Testis (tissue), 3 donors: ENCODE data around the gene DGKB. TPM values are rescaled to one million over a fixed set of nuclear protein-coding genes. Genes with fewer than 3 reads are reported as not detected.

Experiments used
- DNase-seq: peaks from one replicate; pipeline ENCODE4 v3.0.0-alpha.2; 2019
- H3K27ac ChIP-seq, 2 donors: fragments of 200-600 bp; sonication (generic); one replicate each; pipeline ENCODE4 v1.5.1; 2019
- H3K27me3 ChIP-seq: fragments of 200-600 bp; sonication (generic); one replicate; pipeline ENCODE4 v1.5.1; 2019
- H3K36me3 ChIP-seq: fragments of 200-600 bp; sonication (generic); one replicate; pipeline ENCODE4 v1.5.1; 2017; ENCODE audit warnings: low read depth; ENCODE audit errors: missing control alignments
- H3K4me1 ChIP-seq: fragments of 200-600 bp; sonication (generic); one replicate; pipeline ENCODE4 v1.5.1; 2019
- H3K4me3 ChIP-seq, 2 donors: fragments of 200-600 bp; sonication (generic); one replicate each; pipeline ENCODE4 v1.5.1; 2017 to 2019
- H3K9me3 ChIP-seq: fragments of 200-600 bp; sonication (generic); one replicate; pipeline ENCODE4 v1.5.1; 2017
- CTCF ChIP-seq, 3 experiments: fragments of 450-650 bp in 2 of 3; fragments of 200-600 bp in 1 of 3; sonication (generic) in 1 of 3; IDR thresholded peaks; one replicate each; pipeline ENCODE4 v1.5.1; 2016 to 2019; ENCODE audit warnings: antibody characterized with exemption in 3 of 3, mild to moderate bottlenecking in 2 of 3, moderate library complexity in 1 of 3
- POLR2A ChIP-seq: fragments of 450-650 bp; IDR thresholded peaks from one replicate; pipeline ENCODE4 v1.6.1; 2017; ENCODE audit warnings: antibody characterized with exemption, mild to moderate bottlenecking, moderate library complexity
- WGBS, 2 donors: methylation state at CpG; one replicate each; pipeline ENCODE4 v1.1.5; 2018; 5-methylcytosine and 5-hydroxymethylcytosine counted together
- intact Hi-C: fragments of 100-400 bp; cut with DNase I; formaldehyde crosslinking; loops from one replicate; pipeline ENCODE4 v1.15.1; 2023; ENCODE audit warnings: low total_unique reads
- polyA plus RNA-seq: library from polyadenylated mRNA; stranded (reverse); fragments of 350-450 nt; fragmentation: Illumina TruSeq; extraction: RNeasy Lipid Tissue Mini Kit (QIAGEN cat#74804); gene quantifications from one replicate; pipeline ENCODE4 v1.2.3, GENCODE V29; 2014; ENCODE audit warnings: low read depth, low replicate concordance; ENCODE audit not compliant: insufficient read depth
- total RNA-seq, 2 donors: library from RNA; depleted of rRNA; stranded (reverse); fragments of >200 nt; gene quantifications; one replicate each; pipeline ENCODE4 v1.2.3, GENCODE V29; 2016

DGKB gene
- total and polyA plus RNA-seq, 3 donors from 2014 or later, result 0.17 to 1.1 (median 0.55) TPM

GRCh38 chr7:14339861-14340260 lies 562.7 kb downstream of the DGKB start:
- no peaks in the 10 kb centered on the region for H3K36me3 ChIP-seq
- 35 to 52% methylated on average over 2 of the region's 2 CpGs for WGBS, 2 donors
- DNase-seq, result no peak
- H3K27ac ChIP-seq, result no peak overlapping the region
- intact Hi-C loops, result no loop called here
- peaks cover 11% of the 10 kb centered on the region for H3K4me1 ChIP-seq
- no peaks in the 10 kb centered on the region for H3K27me3 ChIP-seq
- H3K4me3 ChIP-seq, result no peak overlapping the region
- TF ChIP-seq POLR2A (no peak), CTCF (IDR thresholded peaks at IDR 0.05) (no peak)
- H3K9me3 ChIP-seq, result no peaks in the 10 kb centered on the region

DNA sequence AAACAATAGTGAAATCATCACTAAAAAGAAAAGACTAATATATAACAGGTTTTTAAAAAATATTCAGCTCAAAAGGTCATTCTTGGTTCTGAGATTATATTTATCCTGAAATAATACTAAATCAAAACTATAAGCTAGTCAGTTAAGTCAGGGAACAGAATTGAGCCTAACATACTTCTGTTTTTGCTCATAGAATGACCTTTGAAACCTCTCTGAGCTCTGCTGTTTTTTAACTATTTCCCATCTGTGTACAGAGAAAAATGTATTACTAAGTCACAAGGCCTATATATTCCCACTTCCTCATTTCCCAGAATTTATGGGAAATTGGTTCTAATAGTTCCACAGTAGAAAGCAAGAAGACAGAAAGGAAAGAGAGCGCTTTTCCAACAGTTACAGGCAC lies 566.3 kb downstream of the DGKB start:
- 96 to 100% methylated on average over 1 of the region's 1 CpG for WGBS, 2 donors
- DNase-seq, result no peak
- no peak for TF ChIP-seq CTCF (IDR thresholded peaks at IDR 0.05)
- no peak for TF ChIP-seq POLR2A
- no peaks in the 10 kb centered on the region for H3K9me3 ChIP-seq
- no peaks in the 10 kb centered on the region for H3K27me3 ChIP-seq
- peaks cover 19% of the 10 kb centered on the region for H3K4me1 ChIP-seq
- no peak overlapping the region for H3K27ac ChIP-seq
- H3K36me3 ChIP-seq, result no peaks in the 10 kb centered on the region
- H3K4me3 ChIP-seq, result no peak overlapping the region
- intact Hi-C loops, result no loop called here

DNA sequence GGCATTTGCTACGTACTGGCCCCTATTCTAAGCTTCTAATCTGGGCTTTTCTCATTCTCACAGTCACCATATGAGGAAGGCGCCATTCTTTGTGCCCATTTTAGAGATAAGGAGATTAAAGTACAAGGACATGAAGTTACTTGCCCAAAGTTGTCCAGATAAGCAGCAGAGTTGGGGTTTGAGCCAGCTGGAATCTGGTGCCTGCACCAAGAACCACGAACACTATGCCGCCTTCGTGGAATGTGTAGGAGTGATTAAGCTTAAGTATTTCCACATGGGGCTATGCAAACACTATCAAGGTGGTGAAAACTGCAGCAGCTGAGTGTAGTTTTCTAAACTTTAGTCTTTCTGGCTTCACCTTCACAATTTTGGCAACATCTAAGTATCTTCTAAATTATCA lies 570.4 kb downstream of the DGKB start:
- H3K4me3 ChIP-seq, result no peak overlapping the region
- intact Hi-C loops, result no loop called here
- 11 to 16% methylated on average over 5 of the region's 5 CpGs for WGBS, 2 donors
- H3K9me3 ChIP-seq, result no peaks in the 10 kb centered on the region
- no peak overlapping the region for H3K27ac ChIP-seq
- DNase-seq, result peak; percentile 39
- no peak for TF ChIP-seq POLR2A
- no peaks in the 10 kb centered on the region for H3K27me3 ChIP-seq
- H3K36me3 ChIP-seq, result no peaks in the 10 kb centered on the region
- H3K4me1 ChIP-seq, result peaks cover 8% of the 10 kb centered on the region

DNA sequence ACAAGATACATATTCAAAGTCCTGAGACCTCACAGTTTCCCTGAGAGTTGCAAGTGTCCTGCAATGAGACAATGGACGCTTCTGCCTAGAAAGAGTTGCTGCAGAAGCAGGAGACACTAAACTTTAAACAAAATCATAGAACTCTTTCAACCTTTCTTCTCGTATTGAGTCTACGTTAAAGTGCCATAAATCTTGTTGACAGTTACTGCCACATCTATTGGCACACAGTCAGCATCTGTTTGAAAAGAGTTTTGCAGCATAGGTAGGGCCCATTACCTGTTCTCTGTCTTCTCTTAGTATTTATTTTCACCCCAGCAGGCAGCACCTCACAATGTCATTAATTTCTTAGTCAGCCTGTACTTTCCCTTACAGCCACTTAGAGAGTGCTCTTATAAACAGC lies 577.8 kb downstream of the DGKB start:
- H3K36me3 ChIP-seq, result no peaks in the 10 kb centered on the region
- 50 to 55% methylated on average over 3 of the region's 3 CpGs for WGBS, 2 donors
- H3K27ac ChIP-seq, result no peak overlapping the region
- H3K4me1 ChIP-seq, result no peaks in the 10 kb centered on the region
- H3K4me3 ChIP-seq, result no peak overlapping the region
- H3K27me3 ChIP-seq, result no peaks in the 10 kb centered on the region
- H3K9me3 ChIP-seq, result no peaks in the 10 kb centered on the region
- intact Hi-C loops, result no loop called here
- no peak for DNase-seq
- TF ChIP-seq POLR2A (no peak), CTCF (IDR thresholded peaks at IDR 0.05) (no peak)

DNA sequence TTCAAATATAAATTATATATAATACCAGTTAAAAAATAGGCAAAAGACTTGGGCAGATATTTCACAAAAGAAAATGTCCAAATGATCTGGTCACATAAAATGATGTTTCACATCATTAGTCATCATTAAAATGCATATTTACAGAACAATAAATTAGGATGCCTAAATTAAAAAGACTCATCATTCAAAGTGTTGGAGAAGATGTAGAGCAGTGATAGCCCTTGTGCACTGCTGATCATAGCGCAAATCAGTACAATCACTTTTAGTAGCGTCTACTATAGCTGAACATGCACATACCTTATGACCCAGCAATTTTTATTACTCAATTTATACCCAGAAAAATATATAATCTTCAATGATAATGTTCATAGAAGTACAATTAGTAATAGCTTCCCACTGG lies 579.8 kb downstream of the DGKB start:
- Histone ChIP-seq H3K36me3 (no peaks in the 10 kb centered on the region), H3K4me1 (no peaks in the 10 kb centered on the region), H3K27me3 (no peaks in the 10 kb centered on the region), H3K27ac (no peak overlapping the region), H3K9me3 (no peaks in the 10 kb centered on the region), H3K4me3 (no peak overlapping the region)
- intact Hi-C loops, result no loop called here
- WGBS, 2 donors, result 90 to 96% methylated on average over 2 of the region's 2 CpGs
- TF ChIP-seq CTCF (IDR thresholded peaks at IDR 0.05) (no peak), POLR2A (no peak)
- DNase-seq, result no peak
